Lower lobe of right lung (tissue), 2 donors: ENCODE data around the gene MYF6. TPM values are rescaled to one million over a fixed set of nuclear protein-coding genes. Genes with fewer than 3 reads are reported as not detected.

ENCODE experiments used
- ATAC-seq, 2 donors: fragments of 200-7000 bp; cut with Tn5 transposase; one replicate each; pipeline ENCODE4 v1.9.1; 2020 to 2022; ENCODE audit warnings: mild to moderate bottlenecking in 2 of 2, moderate library complexity in 2 of 2
- DNase-seq: peaks from one replicate; pipeline ENCODE4 v3.0.0-alpha.2; 2020
- H3K27ac ChIP-seq: fragments of 200-600 bp; one replicate; pipeline ENCODE4 v1.8.0; 2022
- H3K27me3 ChIP-seq: fragments of 200-600 bp; one replicate; pipeline ENCODE4 v1.8.0; 2022; ENCODE audit warnings: low read depth
- H3K36me3 ChIP-seq: fragments of 200-600 bp; one replicate; pipeline ENCODE4 v1.8.0; 2022; ENCODE audit warnings: mild to moderate bottlenecking
- H3K4me1 ChIP-seq: fragments of 200-600 bp; one replicate; pipeline ENCODE4 v1.8.0; 2022
- H3K4me3 ChIP-seq: fragments of 200-600 bp; one replicate; pipeline ENCODE4 v1.8.0; 2022; ENCODE audit warnings: mild to moderate bottlenecking
- H3K9me3 ChIP-seq: fragments of 200-600 bp; one replicate; pipeline ENCODE4 v1.8.0; 2022
- CTCF ChIP-seq: fragments of 200-600 bp; IDR thresholded peaks from one replicate; pipeline ENCODE4 v1.8.0; 2022; ENCODE audit warnings: antibody characterized with exemption, mild to moderate bottlenecking
- intact Hi-C: fragments of 100-400 bp; cut with DNase I; formaldehyde crosslinking; loops from one replicate; pipeline ENCODE4 v1.11.0; 2022
- total RNA-seq: library from RNA; stranded (reverse); fragmentation: NEBNext Ultra II Directional; extraction: Animal tissue kit (Norgen Biotek cat#: 25700); gene quantifications from one replicate; pipeline ENCODE4 v1.2.1, GENCODE V29; 2021
- donor health status: DM: no; HTN: yes; CAD: no; lungs with severe emphysema.

Gene MYF6
- total RNA-seq, 1 donor from 2014 or later = not detected

GRCh38 chr12:80690090-80690489 is 17.3 kb upstream of the MYF6 start:
- H3K9me3 ChIP-seq = no peaks in the 10 kb centered on the region
- no peak overlapping the region for H3K4me3 ChIP-seq
- DNase-seq (no peak), ATAC-seq (no peak)
- H3K27me3 ChIP-seq = no peaks in the 10 kb centered on the region
- intact Hi-C loops = no loop called here
- no peak overlapping the region for H3K27ac ChIP-seq
- TF ChIP-seq CTCF = no peak
- no peaks in the 10 kb centered on the region for H3K4me1 ChIP-seq
- no peaks in the 10 kb centered on the region for H3K36me3 ChIP-seq

- Histone ChIP-seq H3K36me3 (no peaks in the 10 kb centered on the region), H3K27ac (no peak overlapping the region), H3K27me3 (no peaks in the 10 kb centered on the region), H3K4me3 (no peak overlapping the region), H3K9me3 (no peaks in the 10 kb centered on the region), H3K4me1 (no peaks in the 10 kb centered on the region)
- no peak for TF ChIP-seq CTCF
- ATAC-seq (no peak), DNase-seq (no peak)
- intact Hi-C loops = no loop called here
These were observed 16.9 kb upstream of the MYF6 start for GRCh38 chr12:80690513-80690912.

GRCh38 chr12:80692114-80692513 is 15.3 kb upstream of the MYF6 start:
- no peak for TF ChIP-seq CTCF
- DNase-seq (no peak), ATAC-seq (no peak)
- Histone ChIP-seq H3K27ac (no peak overlapping the region), H3K9me3 (no peaks in the 10 kb centered on the region), H3K4me3 (no peak overlapping the region), H3K4me1 (no peaks in the 10 kb centered on the region), H3K36me3 (no peaks in the 10 kb centered on the region), H3K27me3 (no peaks in the 10 kb centered on the region)
- intact Hi-C loops = no loop called here

GRCh38 chr12:80697270-80697887 is 10.1 kb upstream of the MYF6 start:
- DNase-seq = no peak

GRCh38 chr12:80698256-80698655 is 9.2 kb upstream of the MYF6 start:
- Histone ChIP-seq H3K36me3 (no peaks in the 10 kb centered on the region), H3K27me3 (no peaks in the 10 kb centered on the region), H3K27ac (no peak overlapping the region), H3K9me3 (no peaks in the 10 kb centered on the region), H3K4me1 (no peaks in the 10 kb centered on the region), H3K4me3 (no peak overlapping the region)
- DNase-seq = no peak
- no peak for ATAC-seq
- TF ChIP-seq CTCF = no peak
- intact Hi-C loops = no loop called here

More at GRCh38 chr12:80697270-80697887, 10.1 kb upstream of the MYF6 start:
- Histone ChIP-seq H3K9me3 (no peaks in the 10 kb centered on the region), H3K27ac (no peak overlapping the region), H3K4me1 (no peaks in the 10 kb centered on the region), H3K27me3 (no peaks in the 10 kb centered on the region), H3K4me3 (no peak overlapping the region), H3K36me3 (no peaks in the 10 kb centered on the region)
- intact Hi-C loops = no loop called here
- no peak for ATAC-seq
- no peak for TF ChIP-seq CTCF
